GM19397 (cell line): ENCODE results near the gene XPO1.
A peak's percentile ranks its signal among the peaks of the same experiment; 100 is the strongest.
"Not testable (repeated sequence)": the region's sequence is repeated elsewhere in the genome, so short reads cannot be mapped to it uniquely, and the experiment has no call there.

Experiments
- ATAC-seq: cut with Tn5 transposase; IDR thresholded peaks from one replicate; pipeline ENCODE4 v1.9.1; 2021; ENCODE audit warnings: mild to moderate bottlenecking, moderate library complexity; ENCODE audit not compliant: unreplicated experiment

XPO1 gene

GRCh38 chr2:61469424-61470121, 68.6 kb downstream of the XPO1 start:
- ATAC-seq, result no peak

DNA sequence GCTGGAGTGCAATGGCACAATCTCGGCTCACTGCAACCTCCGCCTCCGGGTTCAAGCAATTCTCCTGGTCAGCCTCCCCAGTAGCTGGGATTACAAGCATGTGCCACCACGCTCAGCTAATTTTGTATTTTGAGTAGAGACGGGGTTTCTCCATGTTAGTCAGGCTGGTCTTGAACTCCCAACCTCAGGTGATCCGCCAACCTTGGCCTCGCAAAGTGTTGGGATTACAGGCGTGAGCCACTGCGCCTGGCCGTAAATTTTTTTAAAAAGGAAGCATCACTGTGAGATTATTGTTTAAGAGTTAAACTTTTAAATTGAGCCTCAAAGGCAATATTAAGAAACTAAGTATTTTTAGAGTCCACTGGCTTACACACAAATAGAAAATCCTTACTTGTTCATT, 69.9 kb downstream of the XPO1 start:
- ATAC-seq, result not testable (repeated sequence)

DNA sequence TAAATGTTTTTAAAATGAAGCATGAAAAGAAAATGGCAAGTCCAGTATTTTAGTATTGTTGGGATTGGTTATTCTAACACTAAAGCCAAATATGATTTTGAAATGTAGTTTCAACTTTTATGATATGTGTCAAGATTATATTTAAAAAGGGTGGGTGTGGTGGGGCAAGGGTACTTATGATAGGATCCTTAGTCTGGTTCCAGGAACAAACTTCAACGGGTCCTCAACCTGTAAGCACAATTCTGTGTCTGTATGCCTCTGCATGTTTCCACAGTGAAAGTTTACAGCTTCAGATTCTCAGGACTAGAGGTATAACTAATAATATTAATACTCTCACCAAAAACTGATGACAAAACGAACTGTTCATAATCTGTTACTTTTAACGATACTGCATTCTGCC, 73.1 kb downstream of the XPO1 start:
- no peak for ATAC-seq

- no peak for ATAC-seq
Observed at GRCh38 chr2:61463769-61464475, 74.2 kb downstream of the XPO1 start.

DNA sequence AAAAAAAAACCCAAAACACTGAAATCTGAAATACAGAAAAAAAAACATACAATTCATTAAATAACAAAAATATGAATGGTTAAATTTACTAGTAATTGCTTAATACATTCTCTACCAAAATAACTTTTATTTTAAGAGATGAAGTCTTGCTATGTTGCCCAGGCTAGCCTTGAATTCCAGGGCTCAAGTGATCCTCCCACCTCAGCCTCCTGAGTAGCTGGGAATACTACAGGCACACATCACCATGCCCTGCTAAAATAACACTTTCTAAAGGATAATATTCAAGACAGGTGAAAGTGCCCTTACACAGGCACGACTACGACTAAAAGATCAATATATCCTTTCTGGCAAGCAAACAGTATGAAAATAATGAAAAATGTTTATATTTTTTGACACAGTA, 76.8 kb downstream of the XPO1 start:
- no peak for ATAC-seq

DNA sequence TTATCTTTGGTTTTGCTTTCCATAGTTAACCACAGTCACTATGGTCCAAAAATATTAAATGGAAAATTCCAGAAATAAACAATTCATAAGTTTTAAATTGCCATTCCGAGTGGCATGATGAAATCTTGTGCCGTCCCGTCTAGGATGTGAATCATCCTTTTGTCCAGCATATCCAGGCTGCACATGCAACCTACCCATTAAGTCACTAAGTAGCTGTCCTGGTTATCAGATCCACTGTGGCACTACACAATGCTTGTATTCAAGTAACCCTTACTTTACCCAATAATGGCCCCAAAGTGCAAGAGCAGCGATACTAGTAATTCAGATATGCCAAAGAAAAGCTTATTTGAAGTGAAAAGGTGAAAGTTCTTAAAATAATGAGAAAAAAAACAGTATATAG, 78.0 kb downstream of the XPO1 start:
- no peak for ATAC-seq

DNA sequence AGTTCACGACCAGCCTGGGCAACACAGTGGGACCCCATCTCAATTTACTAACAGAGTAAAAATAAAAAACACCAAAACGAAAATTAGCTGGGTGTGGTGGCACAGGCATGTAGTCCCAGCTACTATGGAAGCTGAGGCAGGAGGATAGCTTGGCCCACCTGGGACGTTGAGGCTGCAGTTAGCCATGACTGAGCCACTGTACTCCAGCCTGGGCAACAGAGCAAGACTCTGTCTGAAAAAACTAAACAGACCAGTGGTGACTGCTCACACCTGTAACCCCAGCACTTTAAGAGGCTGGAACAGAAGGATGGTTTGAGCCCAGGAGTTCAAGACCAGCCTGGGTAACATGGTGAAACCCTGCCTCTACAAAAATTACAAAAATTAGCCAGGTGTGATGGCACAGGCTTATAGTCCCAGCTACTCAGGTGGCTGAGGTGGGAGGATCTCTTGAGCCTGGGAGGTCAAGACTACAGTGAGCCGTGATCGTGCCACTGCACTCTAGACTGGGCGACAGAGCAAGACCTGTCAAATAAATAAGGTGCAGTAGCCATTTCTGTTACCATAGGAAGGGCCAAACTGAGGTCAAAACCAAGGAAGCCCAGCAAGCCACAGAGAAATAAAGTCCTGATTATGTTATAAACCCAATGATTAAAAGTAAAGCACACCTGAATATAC, 81.3 kb downstream of the XPO1 start:
- ATAC-seq, result no peak

GRCh38 chr2:61456070-61456745, 81.9 kb downstream of the XPO1 start:
- ATAC-seq, result no peak

DNA sequence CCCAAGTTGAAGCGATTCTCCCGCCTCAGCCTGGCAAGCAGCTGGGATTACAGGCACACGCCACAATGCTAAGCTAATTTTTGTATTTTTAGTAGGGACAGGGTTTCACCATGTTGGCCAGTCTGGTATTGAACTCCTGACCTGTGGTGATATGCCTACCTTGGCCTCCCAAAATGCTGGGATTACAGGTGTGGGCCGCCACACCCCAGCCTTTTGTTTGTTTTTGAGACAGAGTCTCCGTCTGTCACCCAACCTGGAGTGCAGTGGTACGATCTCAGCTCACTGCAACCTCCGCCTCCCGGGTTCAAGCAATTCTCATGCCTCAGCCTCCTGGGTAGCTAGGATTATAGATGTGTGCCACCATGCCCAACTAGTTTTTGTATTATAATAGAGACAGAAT, 83.2 kb downstream of the XPO1 start:
- ATAC-seq, result not testable (repeated sequence)

- ATAC-seq, result no peak
Observed at GRCh38 chr2:61454383-61454782, 83.8 kb downstream of the XPO1 start.

GRCh38 chr2:61452392-61452791, 85.8 kb downstream of the XPO1 start:
- no peak for ATAC-seq

DNA sequence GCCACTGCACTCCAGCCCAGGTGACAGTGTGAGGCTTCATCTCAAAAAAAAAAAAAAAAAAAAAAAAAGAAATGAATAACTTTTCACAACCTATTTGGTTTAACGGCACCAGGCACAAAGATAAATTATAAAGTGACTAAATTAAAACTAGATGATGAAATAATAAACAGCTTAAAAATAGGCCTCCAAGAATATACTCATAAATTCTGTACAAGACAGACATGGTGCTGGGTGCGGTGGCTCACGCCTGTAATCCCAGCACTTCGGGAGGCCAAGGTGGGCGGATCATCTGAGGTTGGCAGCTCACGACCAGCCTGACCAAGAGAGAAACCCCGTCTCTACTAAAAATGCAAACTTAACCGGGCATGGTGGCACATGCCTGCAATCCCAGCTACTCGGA, 87.0 kb downstream of the XPO1 start:
- ATAC-seq, result no peak

DNA sequence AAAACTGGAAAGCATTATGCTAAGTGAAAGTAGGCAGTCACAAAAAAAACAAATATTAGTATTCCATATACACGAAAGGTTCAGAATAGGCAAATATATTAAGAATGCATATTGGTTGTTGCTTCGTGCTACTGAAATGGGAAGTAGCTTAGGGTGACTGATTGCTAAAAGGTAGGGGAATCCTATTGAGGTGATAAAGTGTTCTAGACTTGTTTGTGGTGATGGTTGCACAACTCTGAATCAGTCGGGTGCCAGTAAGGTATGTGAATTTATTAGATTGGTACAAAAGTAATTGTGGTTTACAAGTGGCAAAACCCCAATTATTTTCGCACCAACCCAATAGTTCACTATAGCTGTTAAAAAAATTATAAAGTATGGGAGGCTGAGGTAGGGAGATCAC, 88.0 kb downstream of the XPO1 start:
- ATAC-seq, result peak; percentile 53

DNA sequence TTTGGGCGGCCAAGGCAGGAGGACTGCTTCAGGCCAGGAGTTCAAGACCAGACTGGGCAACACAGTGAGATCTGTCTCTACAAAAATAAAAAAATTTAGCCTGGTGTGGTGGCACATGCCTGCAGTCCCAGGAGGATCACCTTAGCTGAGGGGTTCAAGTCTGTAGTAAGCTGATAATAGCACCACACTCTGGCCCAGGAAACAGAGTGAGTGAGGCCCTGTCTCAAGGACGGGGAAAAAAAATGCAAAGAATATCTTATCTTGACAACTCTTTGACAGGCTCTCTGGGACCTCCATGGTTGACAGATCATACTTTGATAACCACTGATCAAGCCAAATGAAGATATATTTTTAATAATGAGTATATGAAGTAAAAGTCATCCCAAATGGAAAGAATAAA, 89.9 kb downstream of the XPO1 start:
- ATAC-seq, result no peak

DNA sequence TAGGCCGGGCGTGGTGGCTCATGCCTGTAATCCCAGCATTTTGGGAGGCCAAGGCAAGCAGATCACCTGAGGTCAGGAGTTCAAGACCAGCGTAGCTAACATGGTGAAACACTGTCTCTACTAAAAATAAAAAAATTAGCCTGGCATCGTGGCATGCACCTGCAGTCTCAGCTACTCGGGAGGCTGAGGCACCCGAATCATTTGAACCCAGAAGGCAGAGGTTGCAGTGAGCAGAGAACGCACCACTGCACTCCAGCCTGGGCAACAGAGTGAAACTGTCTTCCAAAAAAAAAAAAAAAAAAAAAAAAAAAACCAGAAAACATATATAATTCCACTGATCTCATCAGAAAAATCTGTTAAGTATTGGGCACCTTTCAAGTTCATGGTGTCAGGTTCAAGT, 91.2 kb downstream of the XPO1 start:
- not testable (repeated sequence) for ATAC-seq

DNA sequence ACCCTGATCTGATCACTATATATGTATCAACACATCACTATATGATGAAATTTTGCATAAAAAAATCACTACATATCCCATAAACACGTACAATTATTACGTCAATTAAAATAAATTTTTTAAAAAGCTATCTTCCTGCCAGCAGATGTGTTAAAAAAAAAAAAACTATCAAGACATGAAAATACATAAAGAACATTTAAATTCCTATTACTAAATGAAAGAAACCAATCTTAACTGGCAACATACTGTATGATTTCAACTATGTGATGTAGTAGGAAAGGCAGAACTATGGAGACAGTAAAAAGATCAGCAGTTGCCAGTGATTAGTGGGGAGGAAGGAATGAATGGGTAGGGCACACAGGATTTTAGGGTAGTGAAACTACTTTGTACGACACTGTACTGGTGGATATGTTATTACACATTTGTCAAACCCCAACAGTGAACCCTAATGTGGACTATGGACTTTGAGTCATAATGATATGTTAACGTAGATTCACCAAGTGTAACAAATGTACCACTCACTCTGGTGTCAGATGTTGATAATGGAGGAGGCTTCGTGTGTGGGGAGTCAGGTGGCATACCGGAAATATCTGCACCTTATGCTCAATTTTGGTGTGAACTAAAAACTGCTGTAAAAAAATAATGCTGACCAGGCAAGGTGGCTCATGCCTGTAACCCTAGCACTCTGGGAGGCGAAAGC, 94.7 kb downstream of the XPO1 start:
- peak; percentile 90 for ATAC-seq

DNA sequence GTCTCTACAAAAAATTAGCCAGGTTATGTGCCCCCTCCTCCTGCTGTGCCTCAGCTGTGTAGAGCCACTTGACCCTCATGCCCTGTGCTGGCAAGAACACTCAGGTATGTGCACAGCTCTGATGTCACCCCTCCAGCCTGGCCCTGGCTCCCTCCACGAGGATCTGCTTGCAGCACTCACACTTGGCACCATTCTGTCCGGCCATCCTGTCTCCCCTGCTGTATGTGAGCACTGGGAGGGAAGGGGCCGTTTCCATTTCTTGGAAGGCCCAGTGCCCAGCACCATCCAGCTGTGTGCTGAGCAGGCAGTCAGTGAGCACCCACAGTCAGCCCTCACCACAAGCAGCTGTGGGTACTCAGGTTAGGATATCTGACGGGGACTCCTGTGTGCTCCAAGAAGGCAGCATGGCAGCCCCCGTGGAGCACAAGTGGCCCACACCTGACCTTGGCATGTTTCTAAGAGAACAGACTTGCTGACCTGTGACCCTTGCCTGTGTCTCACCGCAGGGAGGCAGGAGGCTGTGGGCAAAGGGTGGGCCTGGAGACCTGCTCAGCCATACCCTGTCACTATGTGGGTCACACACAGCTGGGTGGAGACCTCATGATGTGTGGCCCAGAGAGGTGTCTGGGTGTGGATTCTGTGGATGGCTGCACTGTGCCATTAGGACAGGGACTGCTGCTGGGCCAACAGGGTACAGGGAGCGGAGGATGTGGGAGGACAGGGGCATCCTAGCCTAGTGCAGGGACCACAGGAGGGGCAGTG, 98.7 kb downstream of the XPO1 start:
- ATAC-seq, result no peak

- no peak for ATAC-seq
Observed at GRCh38 chr2:61438670-61439069, 99.5 kb downstream of the XPO1 start.

DNA sequence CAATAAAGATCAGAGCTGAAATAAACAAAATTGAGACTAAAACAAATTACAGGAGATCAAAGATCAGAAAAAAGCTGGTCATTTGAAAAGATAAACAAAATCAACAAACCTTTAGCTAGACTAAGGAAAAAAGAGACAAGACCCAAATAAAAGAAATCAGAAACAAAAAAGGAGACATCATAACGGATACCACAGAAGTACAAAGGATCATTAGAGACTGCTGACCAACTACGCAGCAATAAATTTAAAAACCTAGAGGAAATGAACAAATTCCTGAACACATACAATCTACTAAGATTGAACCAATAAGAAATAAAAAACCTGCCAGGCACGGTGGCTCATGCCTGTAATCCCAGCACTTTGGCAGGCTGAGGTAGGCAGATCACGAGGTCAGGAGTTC, 101.0 kb downstream of the XPO1 start:
- ATAC-seq, result no peak

DNA sequence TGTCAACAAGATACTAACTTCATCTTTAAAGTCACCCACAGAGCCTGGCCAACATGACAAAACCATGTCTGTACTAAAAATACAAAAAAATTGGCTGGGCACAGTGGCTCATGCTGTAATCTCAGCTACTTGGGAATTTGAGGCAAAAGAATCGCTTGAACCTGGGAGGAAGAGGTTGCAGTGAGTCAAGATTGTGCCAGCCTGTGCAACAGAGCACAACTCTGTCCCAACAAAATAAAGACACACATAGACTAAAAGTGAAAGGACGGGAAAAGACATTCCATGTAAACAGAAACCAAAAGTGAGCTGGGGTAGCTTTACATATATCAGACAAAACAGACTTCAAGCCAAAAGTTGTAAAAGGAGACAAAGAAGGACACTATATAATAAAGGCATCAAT, 102.1 kb downstream of the XPO1 start:
- no peak for ATAC-seq
